HCT116 (cell line): ENCODE measurements around the gene CRISPLD2. TPM values are rescaled to one million over a fixed set of nuclear protein-coding genes. Genes with fewer than 3 reads are reported as not detected.

ENCODE experiments used
- ATAC-seq: fragments of 200-7000 bp; cut with Tn5 transposase; 2 replicates; pipeline ENCODE4 v1.9.1; 2020; ENCODE audit warnings: mild to moderate bottlenecking, moderate library complexity
- BruUV-seq: library from RNA; stranded (reverse); fragments of 400-500 nt; replicated peaks from 2 replicates; lab custom pipeline; 2021; lab: Mats Ljungman, UMichigan
- CTCF ChIA-PET: fragments of 300-600 bp; sonication (Branson Sonifier 250); formaldehyde crosslinking; loops from one replicate; lab custom pipeline; 2021; ENCODE audit warnings: antibody characterized with exemption; lab: Charles Lee
- POLR2A ChIA-PET: fragments of 300-600, 350-600 bp; sonication (Branson Sonifier 250); formaldehyde crosslinking; loops from one replicate; lab custom pipeline; 2021; ENCODE audit warnings: antibody characterized with exemption; lab: Charles Lee
- RAD21 ChIA-PET, 2 experiments: fragments of 300-600 bp; sonication (Branson Sonifier 250); formaldehyde crosslinking; loops; one replicate each; lab custom pipeline; 2023; ENCODE audit warnings: low total read pairs in 2 of 2; ENCODE audit not compliant: uncharacterized antibody in 2 of 2, unreplicated experiment in 2 of 2, low non-redundant PET in 1 of 2; lab: Charles Lee
- DNase-seq: peaks from one replicate; pipeline ENCODE4 v3.0.0-alpha.2; 2010; ENCODE audit warnings: low read depth, low spot score
- H2AFZ ChIP-seq: fragments of 200-600 bp; shearing (Covaris generic), sonication (generic); 2 replicates; pipeline ENCODE4 v1.6.1; 2017; ENCODE audit warnings: low read depth, mixed run types, mixed read lengths, antibody characterized with exemption, low read length; ENCODE audit not compliant: poor library complexity, severe bottlenecking
- H3K27ac ChIP-seq: 2 replicates; pipeline ENCODE4 v1.5.1; 2012; ENCODE audit warnings: low read depth, low read length
- H3K27me3 ChIP-seq: fragments of 200-600 bp; sonication (generic); 2 replicates; pipeline ENCODE4 v1.6.1; 2016; ENCODE audit warnings: mixed run types, low read length, mixed read lengths; ENCODE audit not compliant: insufficient read depth
- H3K36me3 ChIP-seq, 2 experiments: fragments of 200-500 bp in 1 of 2; fragments of 200-600 bp in 1 of 2; sonication (Bioruptor generic) in 1 of 2; sonication (generic) in 1 of 2; 2 replicates each; pipeline versions ENCODE4 v1.5.1 to v1.6.1; 2014 to 2016; ENCODE audit warnings: low read length in 2 of 2, inconsistent platforms in 1 of 2, mixed read lengths in 1 of 2, mixed run types in 1 of 2; ENCODE audit not compliant: insufficient read depth in 2 of 2, control insufficient read depth in 1 of 2
- H3K4me1 ChIP-seq, 2 experiments: fragments of 200-600 bp in 1 of 2; sonication (generic) in 1 of 2; 2 replicates each; pipeline versions ENCODE4 v1.5.1 to v1.6.1; 2012 to 2017; ENCODE audit warnings: low read length in 2 of 2, inconsistent platforms in 1 of 2, mild to moderate bottlenecking in 1 of 2, mixed read lengths in 1 of 2, mixed run types in 1 of 2, moderate library complexity in 1 of 2; ENCODE audit not compliant: insufficient read depth in 2 of 2, control insufficient read depth in 1 of 2
- H3K4me2 ChIP-seq: fragments of 200-600 bp; sonication (generic); 2 replicates; pipeline ENCODE4 v1.6.1; 2017; ENCODE audit warnings: mixed run types, low read length, mixed read lengths
- H3K4me3 ChIP-seq, 2 experiments: fragments of 200-600 bp in 1 of 2; sonication (generic) in 1 of 2; replicated peaks in 1 of 2; 2 replicates each; pipeline ENCODE4 v1.5.1; 2011 to 2016; ENCODE audit warnings: low read length in 2 of 2, control low read depth in 1 of 2, low read depth in 1 of 2, mild to moderate bottlenecking in 1 of 2, mixed read lengths in 1 of 2, mixed run types in 1 of 2
- H3K79me2 ChIP-seq: fragments of 200-600 bp; sonication (generic); 2 replicates; pipeline ENCODE4 v1.6.1; 2017; ENCODE audit warnings: mild to moderate bottlenecking, mixed run types, low read length, moderate library complexity, mixed read lengths; ENCODE audit not compliant: insufficient read depth
- H3K9ac ChIP-seq: fragments of 200-600 bp; sonication (generic); 2 replicates; pipeline ENCODE4 v1.6.1; 2016; ENCODE audit warnings: low read length, mixed read lengths
- H3K9me2 ChIP-seq: fragments of 200-600 bp; sonication (generic), shearing (Covaris generic); 2 replicates; pipeline ENCODE4 v1.6.1; 2017; ENCODE audit warnings: mixed run types, mild to moderate bottlenecking, moderate library complexity; ENCODE audit not compliant: insufficient read depth
- H3K9me3 ChIP-seq, 2 experiments: fragments of 200-500 bp in 1 of 2; fragments of 200-600 bp in 1 of 2; sonication (Bioruptor generic) in 1 of 2; sonication (generic) in 1 of 2; 2 replicates each; pipeline ENCODE4 v1.6.1; 2014 to 2017; ENCODE audit warnings: low read length in 2 of 2, mixed read lengths in 2 of 2, inconsistent platforms in 1 of 2, low read depth in 1 of 2, mild to moderate bottlenecking in 1 of 2, mixed run types in 1 of 2, moderate library complexity in 1 of 2; ENCODE audit not compliant: control insufficient read depth in 1 of 2, insufficient read depth in 1 of 2
- H4K20me1 ChIP-seq: fragments of 200-600 bp; sonication (generic), shearing (Covaris generic); 2 replicates; pipeline ENCODE4 v1.6.1; 2017; ENCODE audit warnings: mixed run types, mild to moderate bottlenecking, moderate library complexity; ENCODE audit not compliant: insufficient read depth
- CBX3 ChIP-seq: IDR thresholded peaks from 2 replicates; pipeline ENCODE4 v1.6.1; 2012; ENCODE audit warnings: low read depth
- CEBPB ChIP-seq: IDR thresholded peaks from 2 replicates; pipeline ENCODE4 v1.6.1; 2012; ENCODE audit warnings: low read depth
- FOSL1 ChIP-seq: IDR thresholded peaks from 2 replicates; pipeline ENCODE4 v1.6.1; 2012; ENCODE audit warnings: low read depth
- JUND ChIP-seq: IDR thresholded peaks from 2 replicates; pipeline ENCODE4 v1.6.1; 2012
- POLR2A ChIP-seq: IDR thresholded peaks from 2 replicates; pipeline ENCODE4 v1.7.0; 2011; ENCODE audit warnings: borderline replicate concordance; ENCODE audit not compliant: insufficient read depth, insufficient read length; ENCODE audit errors: extremely low read depth
- POLR2AphosphoS5 ChIP-seq: IDR thresholded peaks from 2 replicates; pipeline ENCODE4 v1.6.1; 2011; ENCODE audit warnings: mild to moderate bottlenecking, low read depth, low read length, moderate library complexity
- RAD21 ChIP-seq: IDR thresholded peaks from 2 replicates; pipeline ENCODE4 v1.6.1; 2012; ENCODE audit warnings: low read depth, mild to moderate bottlenecking
- SIN3A ChIP-seq: IDR thresholded peaks from 2 replicates; pipeline ENCODE4 v1.6.1; 2012; ENCODE audit warnings: low read depth
- SP1 ChIP-seq: IDR thresholded peaks from 2 replicates; pipeline ENCODE4 v1.6.1; 2012; ENCODE audit warnings: low read depth
- SRF ChIP-seq: IDR thresholded peaks from 2 replicates; pipeline ENCODE4 v1.6.1; 2012; ENCODE audit warnings: low read depth
- YY1 ChIP-seq: IDR thresholded peaks from 2 replicates; pipeline ENCODE4 v1.6.1; 2011; ENCODE audit warnings: low read length, low read depth, moderate library complexity, mild to moderate bottlenecking; ENCODE audit not compliant: insufficient replicate concordance; ENCODE audit errors: extremely low read depth
- intact Hi-C: fragments of 100-400 bp; cut with micrococcal nuclease; formaldehyde crosslinking; loops from 2 replicates; pipeline ENCODE4 v1.10.0; 2022
- total RNA-seq: library from RNA; stranded (reverse); gene quantifications from one replicate; pipeline ENCODE4 v1.2.1, GENCODE V29; 2021; ENCODE audit not compliant: unreplicated experiment
- TF ChIP-seq, protein P1 (sequence below): IDR thresholded peaks from 2 replicates; pipeline ENCODE4 v1.6.1; 2011; ENCODE audit warnings: mild to moderate bottlenecking, low read length, moderate library complexity; ENCODE audit not compliant: insufficient replicate concordance; ENCODE audit errors: extremely low read depth
- TF ChIP-seq, protein P2 (sequence below), 3 experiments: fragments of 200-600 bp in 1 of 3; sonication (generic) in 1 of 3; IDR thresholded peaks in 2 of 3; conservative IDR thresholded peaks in 1 of 3; 2 replicates each; pipeline ENCODE4 v1.5.1; 2012 to 2017; ENCODE audit warnings: low read depth in 2 of 3, low read length in 2 of 3, antibody characterized with exemption in 1 of 3, borderline replicate concordance in 1 of 3, control low read depth in 1 of 3, mild to moderate bottlenecking in 1 of 3, mixed read lengths in 1 of 3, mixed run types in 1 of 3, moderate library complexity in 1 of 3; ENCODE audit not compliant: insufficient read depth in 1 of 3

Gene CRISPLD2
- total RNA-seq, 1 experiment from 2014 or later, result 4.6 TPM

GRCh38 chr16:84791501-84791900, 28.3 kb upstream of the CRISPLD2 start:
- ChIA-PET RAD21 (no interaction called here), CTCF (no interaction called here)
- intact Hi-C loops, result no loop called here
- Histone ChIP-seq H3K4me3 (no peak overlapping the region), H3K9me2 (no peaks in the 10 kb centered on the region)
- TF ChIP-seq CEBPB, result no peak
- no peak for TF ChIP-seq SIN3A
- no peak for TF ChIP-seq SP1
- no peak for TF ChIP-seq RAD21
- TF ChIP-seq, protein P1, sequence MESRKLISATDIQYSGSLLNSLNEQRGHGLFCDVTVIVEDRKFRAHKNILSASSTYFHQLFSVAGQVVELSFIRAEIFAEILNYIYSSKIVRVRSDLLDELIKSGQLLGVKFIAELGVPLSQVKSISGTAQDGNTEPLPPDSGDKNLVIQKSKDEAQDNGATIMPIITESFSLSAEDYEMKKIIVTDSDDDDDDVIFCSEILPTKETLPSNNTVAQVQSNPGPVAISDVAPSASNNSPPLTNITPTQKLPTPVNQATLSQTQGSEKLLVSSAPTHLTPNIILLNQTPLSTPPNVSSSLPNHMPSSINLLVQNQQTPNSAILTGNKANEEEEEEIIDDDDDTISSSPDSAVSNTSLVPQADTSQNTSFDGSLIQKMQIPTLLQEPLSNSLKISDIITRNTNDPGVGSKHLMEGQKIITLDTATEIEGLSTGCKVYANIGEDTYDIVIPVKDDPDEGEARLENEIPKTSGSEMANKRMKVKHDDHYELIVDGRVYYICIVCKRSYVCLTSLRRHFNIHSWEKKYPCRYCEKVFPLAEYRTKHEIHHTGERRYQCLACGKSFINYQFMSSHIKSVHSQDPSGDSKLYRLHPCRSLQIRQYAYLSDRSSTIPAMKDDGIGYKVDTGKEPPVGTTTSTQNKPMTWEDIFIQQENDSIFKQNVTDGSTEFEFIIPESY, result no peak
- TF ChIP-seq, protein P2, sequence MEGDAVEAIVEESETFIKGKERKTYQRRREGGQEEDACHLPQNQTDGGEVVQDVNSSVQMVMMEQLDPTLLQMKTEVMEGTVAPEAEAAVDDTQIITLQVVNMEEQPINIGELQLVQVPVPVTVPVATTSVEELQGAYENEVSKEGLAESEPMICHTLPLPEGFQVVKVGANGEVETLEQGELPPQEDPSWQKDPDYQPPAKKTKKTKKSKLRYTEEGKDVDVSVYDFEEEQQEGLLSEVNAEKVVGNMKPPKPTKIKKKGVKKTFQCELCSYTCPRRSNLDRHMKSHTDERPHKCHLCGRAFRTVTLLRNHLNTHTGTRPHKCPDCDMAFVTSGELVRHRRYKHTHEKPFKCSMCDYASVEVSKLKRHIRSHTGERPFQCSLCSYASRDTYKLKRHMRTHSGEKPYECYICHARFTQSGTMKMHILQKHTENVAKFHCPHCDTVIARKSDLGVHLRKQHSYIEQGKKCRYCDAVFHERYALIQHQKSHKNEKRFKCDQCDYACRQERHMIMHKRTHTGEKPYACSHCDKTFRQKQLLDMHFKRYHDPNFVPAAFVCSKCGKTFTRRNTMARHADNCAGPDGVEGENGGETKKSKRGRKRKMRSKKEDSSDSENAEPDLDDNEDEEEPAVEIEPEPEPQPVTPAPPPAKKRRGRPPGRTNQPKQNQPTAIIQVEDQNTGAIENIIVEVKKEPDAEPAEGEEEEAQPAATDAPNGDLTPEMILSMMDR (IDR thresholded peaks at IDR 0.05 in 2 of 3, conservative IDR thresholded peaks at IDR 0.05 in 1 of 3; ENCODE audit: borderline replicate concordance in 1 of 3, insufficient read depth in 1 of 3, low read depth in 2 of 3, low read length in 2 of 3), result no peak
- TF ChIP-seq CBX3, result no peak
- TF ChIP-seq SRF, result no peak
- no peak for TF ChIP-seq POLR2A
- no peak for TF ChIP-seq POLR2AphosphoS5
- no peak for TF ChIP-seq JUND
- no peak for TF ChIP-seq YY1
- no peak for TF ChIP-seq FOSL1
- TF ChIP-seq, all 23 proteins: peak for 0
- H3K9ac ChIP-seq, result no peak overlapping the region
- POLR2A ChIA-PET, result interaction anchor here (1.0 kb wide), 1 partner anchor 28 kb away, joined by 3 read pairs; the partner anchor contains the start of gene CRISPLD2
- no peak for DNase-seq
- H4K20me1 ChIP-seq, result no peaks in the 10 kb centered on the region
- no peak overlapping the region for H2AFZ ChIP-seq
- peaks cover 0 to 3% of the 10 kb centered on the region in 2 experiments; a peak in 1 of 4 replicates for H3K4me1 ChIP-seq
- H3K9me3 ChIP-seq, result no peaks in the 10 kb centered on the region
- no peaks in the 10 kb centered on the region for H3K36me3 ChIP-seq
- H3K79me2 ChIP-seq, result no peaks in the 10 kb centered on the region
- no peak overlapping the region for H3K27ac ChIP-seq
- no peaks in the 10 kb centered on the region for H3K27me3 ChIP-seq
- BruUV-seq, result no TSS peak
- no peak for ATAC-seq
- H3K4me2 ChIP-seq, result no peak overlapping the region
